GM21825 (cell line): ENCODE data around the gene AQP10.
"Not testable (repeated sequence)": the region's sequence is repeated elsewhere in the genome, so short reads cannot be mapped to it uniquely, and the experiment has no call there.

ENCODE experiments used
- ATAC-seq: cut with Tn5 transposase; IDR thresholded peaks from one replicate; pipeline ENCODE4 v1.9.1; 2021; ENCODE audit warnings: mild to moderate bottlenecking, moderate library complexity; ENCODE audit not compliant: unreplicated experiment

Gene AQP10

GRCh38 chr1:154323493-154323892 lies 2.6 kb downstream of the AQP10 start:
- ATAC-seq, result no peak

- no peak for ATAC-seq
Measured at GRCh38 chr1:154324241-154324640, 3.3 kb downstream of the AQP10 start.

- ATAC-seq, result no peak
Measured at GRCh38 chr1:154324669-154325582, 4.0 kb downstream of the AQP10 start, which contains the start of gene ATP8B2. Gene ATP8B2 (plus strand): TSS chr1:154325525. CDS start chr1:154328142, 2,617 bp downstream.

- ATAC-seq, result no peak
Measured at GRCh38 chr1:154325583-154326545, 5.0 kb downstream of the AQP10 start.

DNA sequence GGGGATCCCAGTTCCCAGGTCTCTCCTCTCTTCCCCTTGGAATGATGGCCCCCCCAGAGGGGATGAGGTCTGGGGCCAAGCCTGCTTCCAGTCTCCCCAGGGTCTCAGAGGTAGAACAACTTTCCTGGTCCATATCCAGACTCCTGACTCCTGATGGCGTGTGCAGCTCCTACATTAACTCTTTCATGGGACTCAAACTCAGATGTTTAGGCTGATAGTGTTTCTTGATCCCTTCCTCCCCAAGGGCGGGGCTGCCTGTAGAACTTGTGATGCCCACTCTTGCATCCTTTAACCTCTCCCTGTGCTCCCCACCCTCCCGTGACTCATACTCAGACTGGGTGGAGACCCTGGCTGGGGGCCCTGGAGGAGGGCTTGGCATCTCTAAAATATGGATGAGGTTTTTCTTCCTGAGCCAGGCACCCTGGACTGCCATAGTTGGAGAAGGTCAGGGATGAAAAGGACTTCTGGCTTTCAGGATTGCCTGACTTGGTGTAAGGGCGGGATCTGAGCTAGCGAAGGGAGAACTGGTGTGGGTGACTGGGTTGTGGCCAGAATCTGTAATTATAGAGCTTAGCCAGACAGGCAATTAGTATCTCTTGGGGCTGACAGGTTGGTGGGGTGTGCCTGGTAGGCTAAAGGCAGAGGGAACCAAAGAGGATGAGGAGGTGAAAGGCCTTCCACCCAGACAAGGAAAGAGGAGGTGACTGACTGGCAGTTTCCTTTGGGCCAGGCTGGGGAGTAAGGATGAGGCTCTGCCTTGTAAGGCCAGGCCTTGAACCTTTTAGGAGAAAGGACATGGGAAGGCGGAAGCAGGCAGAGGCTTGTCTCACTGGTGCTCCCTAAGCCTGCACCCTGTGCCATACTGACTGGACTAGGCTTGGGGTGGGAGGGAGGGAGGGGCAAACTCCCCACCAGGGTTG lies 5.9 kb downstream of the AQP10 start:
- no peak for ATAC-seq

DNA sequence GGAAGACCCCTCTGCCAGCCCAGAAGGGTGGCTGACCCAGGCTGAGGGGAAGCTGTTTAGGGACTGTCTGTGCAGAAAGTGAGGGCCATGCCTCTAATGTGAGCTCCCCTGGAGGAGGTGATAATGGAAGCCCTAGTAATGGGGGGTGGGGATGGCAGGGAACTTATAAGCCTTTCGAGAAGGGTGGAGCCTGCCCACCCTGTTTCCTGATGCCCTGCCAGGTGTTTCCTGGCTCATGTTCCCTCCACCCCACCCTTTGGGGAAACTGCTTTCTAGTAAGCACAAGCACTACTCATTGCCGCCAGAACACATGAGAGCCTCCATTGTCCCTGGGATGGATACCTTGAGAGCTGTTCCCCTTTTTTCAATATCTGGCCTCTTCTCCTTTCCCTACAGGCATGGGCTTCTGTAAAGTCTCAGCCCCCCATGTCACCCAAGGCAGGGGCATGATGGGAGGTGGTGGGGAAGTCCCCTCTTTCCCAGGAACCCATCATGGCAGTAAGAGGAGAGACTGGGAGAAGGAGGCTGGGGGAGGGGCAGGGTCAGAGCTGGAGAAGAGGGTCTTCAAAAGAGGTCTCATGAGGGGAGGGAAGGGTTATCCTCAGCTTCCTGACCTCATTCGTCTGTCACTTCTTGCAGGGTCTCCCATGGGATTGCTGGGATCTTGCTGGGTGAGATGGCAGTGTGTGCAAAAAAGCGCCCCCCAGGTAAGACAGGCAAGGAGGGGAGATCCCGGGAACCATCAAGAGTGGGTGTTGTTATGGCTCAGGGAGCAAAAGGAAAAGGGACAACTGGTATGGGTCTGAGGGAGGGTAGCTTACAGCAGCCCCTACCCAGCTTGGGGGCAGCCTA lies 6.8 kb downstream of the AQP10 start:
- ATAC-seq, result no peak

- peak; percentile 41 for ATAC-seq
Measured at GRCh38 chr1:154328318-154329151, 7.6 kb downstream of the AQP10 start.

- ATAC-seq, result no peak
Measured at GRCh38 chr1:154329152-154329521, 8.2 kb downstream of the AQP10 start.

GRCh38 chr1:154329551-154330131 lies 8.7 kb downstream of the AQP10 start:
- ATAC-seq, result no peak

GRCh38 chr1:154330669-154331068 lies 9.8 kb downstream of the AQP10 start:
- ATAC-seq, result no peak

DNA sequence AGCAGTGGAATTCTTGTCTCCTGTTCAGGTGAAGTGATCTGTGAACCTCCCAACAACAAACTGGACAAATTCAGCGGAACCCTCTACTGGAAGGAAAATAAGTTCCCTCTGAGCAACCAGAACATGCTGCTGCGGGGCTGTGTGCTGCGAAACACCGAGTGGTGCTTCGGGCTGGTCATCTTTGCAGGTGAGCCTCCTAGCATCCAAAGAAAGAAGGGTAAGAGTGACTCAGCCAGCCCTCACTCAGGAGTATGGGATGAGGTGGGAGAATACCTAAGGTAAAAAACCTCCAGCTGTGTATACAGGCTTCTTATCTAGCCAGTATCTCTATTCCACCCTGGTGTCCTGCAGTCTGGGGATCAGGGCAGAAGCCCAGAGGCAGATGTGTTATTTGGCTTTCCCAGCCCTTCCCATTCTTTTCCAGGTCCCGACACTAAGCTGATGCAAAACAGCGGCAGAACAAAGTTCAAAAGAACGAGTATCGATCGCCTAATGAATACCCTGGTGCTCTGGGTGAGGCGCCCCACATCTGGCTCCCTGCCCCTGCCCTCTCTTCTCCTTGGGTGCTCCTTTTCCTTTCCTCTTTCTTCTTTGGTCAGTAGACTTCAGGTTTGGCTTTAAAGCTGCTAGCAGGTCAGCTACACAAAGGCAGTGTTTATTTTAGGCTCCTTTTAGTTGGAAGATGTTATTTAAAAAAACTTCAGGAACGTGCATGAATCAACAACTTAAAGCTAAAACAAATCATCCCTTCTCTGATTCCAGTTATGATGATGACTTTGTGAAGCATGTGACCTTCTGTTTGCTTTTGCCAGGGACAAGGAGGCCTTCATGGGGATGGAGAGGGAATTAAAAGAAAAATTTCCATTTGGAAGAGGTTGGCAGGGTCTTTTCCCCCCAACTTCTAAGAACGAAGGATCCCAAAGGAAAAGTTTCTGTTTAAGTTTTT lies 13.5 kb downstream of the AQP10 start:
- no peak for ATAC-seq

DNA sequence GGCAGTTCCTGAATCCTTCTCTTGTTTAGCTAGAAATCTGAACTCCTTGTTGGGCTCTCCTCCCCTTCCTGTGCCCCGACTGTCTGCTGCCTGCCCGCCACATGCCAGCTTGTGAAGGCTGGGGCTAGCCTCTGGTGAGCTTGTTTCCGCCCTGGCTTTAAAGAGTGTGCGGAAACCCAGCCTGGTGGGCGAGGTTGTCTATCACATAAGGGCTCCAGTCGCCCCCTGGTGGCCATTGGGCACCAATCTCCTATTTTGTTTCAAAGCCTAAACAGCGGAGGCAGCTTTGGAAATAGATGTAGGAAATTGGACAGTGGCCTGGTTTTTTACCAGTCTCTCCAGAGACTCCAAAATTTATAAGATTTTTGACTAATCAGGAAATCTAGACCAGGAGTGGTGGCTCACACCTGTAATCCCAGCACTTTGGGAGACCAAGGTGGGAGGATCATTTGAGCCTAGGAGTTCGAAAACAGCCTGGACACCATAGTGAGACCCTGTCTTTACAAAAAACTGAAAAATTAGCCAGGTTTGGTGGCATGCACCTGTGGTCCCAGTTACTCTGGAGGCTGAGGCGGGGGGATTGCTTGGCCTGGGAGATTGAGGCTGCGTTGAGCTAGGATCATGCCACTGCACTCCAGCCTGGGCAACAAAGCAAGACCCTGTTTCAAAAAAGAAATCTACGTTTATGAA lies 14.3 kb downstream of the AQP10 start:
- peak; percentile 72 for ATAC-seq

DNA sequence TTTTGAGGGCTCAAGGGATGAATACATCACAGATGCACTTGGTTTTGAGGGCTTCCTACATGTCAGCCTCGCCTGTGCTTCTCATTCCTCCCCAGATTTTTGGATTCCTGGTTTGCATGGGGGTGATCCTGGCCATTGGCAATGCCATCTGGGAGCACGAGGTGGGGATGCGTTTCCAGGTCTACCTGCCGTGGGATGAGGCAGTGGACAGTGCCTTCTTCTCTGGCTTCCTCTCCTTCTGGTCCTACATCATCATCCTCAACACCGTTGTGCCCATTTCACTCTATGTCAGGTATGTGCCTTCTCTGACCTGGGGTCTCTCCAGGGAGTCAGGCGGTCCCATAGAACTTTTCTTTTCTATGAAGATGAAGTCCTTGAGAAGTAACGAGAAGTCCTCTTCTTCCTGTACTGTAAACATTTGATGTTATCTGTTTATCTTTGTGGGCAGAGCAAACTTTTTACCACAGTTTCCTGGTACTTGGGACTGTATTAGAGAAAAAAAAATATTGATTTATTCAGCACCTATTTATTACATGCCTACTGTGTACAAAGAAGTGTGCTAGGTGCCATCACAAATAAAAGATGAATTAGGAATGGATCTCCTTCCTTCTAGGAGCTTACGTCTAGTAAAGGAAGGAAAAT lies 16.5 kb downstream of the AQP10 start:
- no peak for ATAC-seq

- ATAC-seq, result no peak
Measured at GRCh38 chr1:154338875-154339274, 18.0 kb downstream of the AQP10 start.

DNA sequence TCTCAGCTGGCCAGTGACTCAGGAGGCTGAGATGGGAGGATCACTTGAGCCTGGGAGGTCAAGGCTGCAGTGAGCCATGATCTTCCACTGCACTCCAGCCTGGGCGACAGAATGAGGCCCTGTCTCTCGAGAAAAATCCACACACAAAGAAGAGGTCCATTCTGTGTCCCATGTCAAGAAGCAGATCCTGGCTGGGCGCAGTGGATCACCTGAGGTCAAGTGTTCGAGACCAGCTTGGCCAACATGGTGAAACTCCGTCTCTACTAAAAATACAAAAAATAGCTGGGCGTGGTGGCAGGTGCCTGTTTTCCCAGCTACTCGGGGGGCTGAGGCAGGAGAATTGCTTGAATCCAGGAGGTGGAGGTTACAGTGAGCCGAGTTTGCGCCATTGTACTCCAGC lies 20.5 kb downstream of the AQP10 start:
- not testable (repeated sequence) for ATAC-seq

GRCh38 chr1:154342132-154342531 lies 21.2 kb downstream of the AQP10 start:
- ATAC-seq, result no peak
